GM12878 (cell line): ENCODE results near the gene TFF1. TPM values are rescaled to one million over a fixed set of nuclear protein-coding genes. Genes with fewer than 3 reads are reported as not detected.

Experiments used
- ATAC-seq: fragments of 200-7000 bp; cut with Tn5 transposase; 3 replicates; pipeline ENCODE4 v1.9.1; 2020; ENCODE audit warnings: mild to moderate bottlenecking, moderate library complexity
- BruUV-seq: library from RNA; stranded (reverse); fragments of 400-500 nt; replicated peaks from 2 replicates; lab custom pipeline; 2021; lab: Mats Ljungman, UMichigan
- CTCF ChIA-PET: fragments of 300-600 bp; sonication (Branson Sonifier 250); formaldehyde crosslinking; extraction: SDS; loops from one replicate; lab custom pipeline; 2021; ENCODE audit warnings: inconsistent platforms; lab: Yijun Ruan, JAX
- POLR2A ChIA-PET: fragments of 350-600 bp; formaldehyde crosslinking; extraction: SDS; loops from one replicate; lab custom pipeline; 2021; ENCODE audit warnings: inconsistent platforms; lab: Charles Lee
- RAD21 ChIA-PET: fragments of 300-600 bp; sonication (Branson Sonifier 250); formaldehyde crosslinking; loops from one replicate; lab custom pipeline; 2023; ENCODE audit warnings: antibody characterized with exemption; ENCODE audit not compliant: unreplicated experiment; lab: Charles Lee
- SMC1A ChIA-PET: fragments of 300-600 bp; sonication (Branson Sonifier 250); formaldehyde crosslinking; loops from one replicate; lab custom pipeline; 2023; ENCODE audit not compliant: unreplicated experiment, uncharacterized antibody; lab: Charles Lee
- DNase-seq: peaks from one replicate; pipeline ENCODE4 v3.0.0-alpha.2; 2011; ENCODE audit warnings: low read depth, low spot score
- FAIRE-seq: peaks from 3 replicates; lab custom pipeline; 2011; peaks lifted over from hg19 to GRCh38; lab: Jason Lieb, UNC
- H2AFZ ChIP-seq: 2 replicates; pipeline ENCODE4 v1.6.0; 2011; ENCODE audit warnings: low read depth, low read length, control low read depth; ENCODE audit not compliant: control insufficient read depth
- H3K27ac ChIP-seq: 2 replicates; pipeline ENCODE4 v1.5.1; 2011; ENCODE audit warnings: control low read depth; ENCODE audit not compliant: control insufficient read depth, insufficient read depth
- H3K27me3 ChIP-seq, 2 experiments: replicated peaks in 1 of 2; 2 replicates each; pipeline versions ENCODE4 v1.6.0 to v1.6.1; 2011; ENCODE audit warnings: low read length in 1 of 2; ENCODE audit not compliant: control insufficient read depth in 2 of 2, insufficient read depth in 2 of 2
- H3K36me3 ChIP-seq, 2 experiments: 2 replicates each; pipeline ENCODE4 v1.5.1; 2011; ENCODE audit warnings: low read length in 1 of 2; ENCODE audit not compliant: control insufficient read depth in 2 of 2, insufficient read depth in 2 of 2
- H3K4me1 ChIP-seq: 2 replicates; pipeline ENCODE4 v1.6.1; 2011; ENCODE audit warnings: mild to moderate bottlenecking, low read length, moderate library complexity, mixed read lengths; ENCODE audit not compliant: control insufficient read depth, insufficient read depth
- H3K4me2 ChIP-seq: 2 replicates; pipeline ENCODE4 v1.6.0; 2011; ENCODE audit warnings: control low read depth; ENCODE audit not compliant: control insufficient read depth, insufficient read depth
- H3K4me3 ChIP-seq: fragments of 200-600 bp; sonication (generic); 2 replicates; pipeline ENCODE4 v1.5.1; 2016
- H3K79me2 ChIP-seq: 2 replicates; pipeline ENCODE4 v1.6.0; 2011; ENCODE audit warnings: low read length; ENCODE audit not compliant: control insufficient read depth, insufficient read depth
- H3K9ac ChIP-seq: 2 replicates; pipeline ENCODE4 v1.8.0; 2011; ENCODE audit warnings: low read length, control low read depth, mixed read lengths; ENCODE audit not compliant: control insufficient read depth, insufficient read depth
- H3K9me3 ChIP-seq: replicated peaks from 3 replicates; pipeline ENCODE4 v1.5.1; 2011; ENCODE audit warnings: mild to moderate bottlenecking, low read length; ENCODE audit not compliant: control insufficient read depth, insufficient read depth
- H4K20me1 ChIP-seq: 2 replicates; pipeline ENCODE4 v1.6.0; 2011; ENCODE audit not compliant: control insufficient read depth, insufficient read depth
- CHD2 ChIP-seq: IDR thresholded peaks from 2 replicates; pipeline ENCODE4 v1.6.1; 2011; ENCODE audit warnings: low read depth, low read length, improper control_type of control experiment, borderline replicate concordance
- HCFC1 ChIP-seq: fragments of 150-350 bp; IDR thresholded peaks from 2 replicates; pipeline ENCODE4 v1.6.1; 2014; ENCODE audit warnings: low read length
- IKZF1 ChIP-seq: fragments of 450-650 bp; conservative IDR thresholded peaks from 2 replicates; pipeline ENCODE4 v1.6.1; 2017; ENCODE audit warnings: antibody characterized with exemption, mild to moderate bottlenecking
- KAT2A ChIP-seq: conservative IDR thresholded peaks from 2 replicates; pipeline ENCODE4 v1.6.1; 2011; ENCODE audit warnings: low read depth, low read length; ENCODE audit not compliant: control insufficient read depth
- MEF2A ChIP-seq: IDR thresholded peaks from 2 replicates; pipeline ENCODE4 v1.6.1; 2011; ENCODE audit warnings: low read depth, mild to moderate bottlenecking, low read length, moderate library complexity; ENCODE audit not compliant: insufficient read depth
- MTA2 ChIP-seq: fragments of 450-650 bp; IDR thresholded peaks from 2 replicates; pipeline ENCODE4 v1.6.1; 2016; ENCODE audit warnings: low read depth, mild to moderate bottlenecking, moderate library complexity
- NR2C2 ChIP-seq: IDR thresholded peaks from 2 replicates; pipeline ENCODE4 v1.6.1; 2011; ENCODE audit warnings: borderline replicate concordance, low read depth; ENCODE audit not compliant: control insufficient read depth, insufficient read length
- SREBF1 ChIP-seq: IDR thresholded peaks from 2 replicates; pipeline ENCODE4 v1.6.1; 2012; ENCODE audit warnings: mild to moderate bottlenecking, low read length
- ZNF384 ChIP-seq: IDR thresholded peaks from 2 replicates; pipeline ENCODE4 v1.6.1; 2012; ENCODE audit warnings: low read depth, mild to moderate bottlenecking, low read length, improper control_type of control experiment, borderline replicate concordance
- WGBS: methylation state at CpG from one replicate; pipeline ENCODE4 v1.1.6; 2016; ENCODE audit warnings: low lambda C conversion rate; ENCODE audit not compliant: insufficient replicate concordance, insufficient coverage; ENCODE audit errors: missing lambda C conversion rate; 5-methylcytosine and 5-hydroxymethylcytosine counted together
- in situ Hi-C: fragments of 300-500 bp; cut with MboI; formaldehyde crosslinking; loops from 9 replicates; pipeline ENCODE4 v1.14.3; 2018; ENCODE audit warnings: mixed read lengths
- intact Hi-C: fragments of 100-400 bp; cut with micrococcal nuclease; formaldehyde crosslinking; loops from one replicate; pipeline ENCODE4 v1.14.2; 2022; ENCODE audit not compliant: unreplicated experiment
- polyA plus RNA-seq, 11 experiments: library from polyadenylated mRNA; depleted of rRNA in 4 of 11; unstranded in 6 of 11; stranded (reverse) in 5 of 11; fragments of >200 nt; fragmentation: Nextera tagmentation in 4 of 11; fragmentation: Illumina TruSeq in 1 of 11; extraction: Ambion mirVana in 4 of 11; extraction: Trizol in 1 of 11; gene quantifications; 1 replicate in 1 of 11; 2 replicates in 10 of 11; pipeline versions ENCODE4 v1.2.1 to v1.2.3, GENCODE V29; 2011 to 2016; ENCODE audit warnings: inconsistent platforms in 2 of 11, missing spikeins in 2 of 11, low read depth in 1 of 11
- total RNA-seq, 4 experiments: library from RNA; depleted of rRNA in 3 of 4; stranded (reverse); fragments of >200 nt in 3 of 4; fragmentation: Illumina TruSeq in 1 of 4; extraction: Trizol in 1 of 4; gene quantifications; 2 replicates each; pipeline versions ENCODE4 v1.2.1 to v1.2.3, GENCODE V29; 2013 to 2021
- TF ChIP-seq, protein P1 (sequence below): fragments of 450-650 bp; IDR thresholded peaks from 2 replicates; pipeline ENCODE4 v1.6.1; 2017; ENCODE audit warnings: low read depth, mild to moderate bottlenecking, moderate library complexity
- TF ChIP-seq, protein P2 (sequence below): fragments of 450-650 bp; formaldehyde crosslinking; IDR thresholded peaks from 2 replicates; pipeline ENCODE4 v1.4.0; 2022; ENCODE audit warnings: mild to moderate bottlenecking, moderate library complexity
- TF ChIP-seq, protein P3 (sequence below), 3 experiments: IDR thresholded peaks in 2 of 3; conservative IDR thresholded peaks in 1 of 3; 2 replicates each; pipeline ENCODE4 v1.5.1; 2011; ENCODE audit warnings: low read depth in 3 of 3, low read length in 3 of 3, mild to moderate bottlenecking in 3 of 3, control low read depth in 2 of 3, moderate library complexity in 2 of 3, inconsistent platforms in 1 of 3, mixed read lengths in 1 of 3; ENCODE audit not compliant: control insufficient read depth in 2 of 3, insufficient read depth in 1 of 3; ENCODE audit errors: extremely low read depth in 1 of 3

Gene TFF1
- total and polyA plus RNA-seq, 10 of the 15 experiments (the other 5 are each of a cell fraction or from before 2014, with no cell fraction given), result 0.13 TPM; not detected in 9

DNA sequence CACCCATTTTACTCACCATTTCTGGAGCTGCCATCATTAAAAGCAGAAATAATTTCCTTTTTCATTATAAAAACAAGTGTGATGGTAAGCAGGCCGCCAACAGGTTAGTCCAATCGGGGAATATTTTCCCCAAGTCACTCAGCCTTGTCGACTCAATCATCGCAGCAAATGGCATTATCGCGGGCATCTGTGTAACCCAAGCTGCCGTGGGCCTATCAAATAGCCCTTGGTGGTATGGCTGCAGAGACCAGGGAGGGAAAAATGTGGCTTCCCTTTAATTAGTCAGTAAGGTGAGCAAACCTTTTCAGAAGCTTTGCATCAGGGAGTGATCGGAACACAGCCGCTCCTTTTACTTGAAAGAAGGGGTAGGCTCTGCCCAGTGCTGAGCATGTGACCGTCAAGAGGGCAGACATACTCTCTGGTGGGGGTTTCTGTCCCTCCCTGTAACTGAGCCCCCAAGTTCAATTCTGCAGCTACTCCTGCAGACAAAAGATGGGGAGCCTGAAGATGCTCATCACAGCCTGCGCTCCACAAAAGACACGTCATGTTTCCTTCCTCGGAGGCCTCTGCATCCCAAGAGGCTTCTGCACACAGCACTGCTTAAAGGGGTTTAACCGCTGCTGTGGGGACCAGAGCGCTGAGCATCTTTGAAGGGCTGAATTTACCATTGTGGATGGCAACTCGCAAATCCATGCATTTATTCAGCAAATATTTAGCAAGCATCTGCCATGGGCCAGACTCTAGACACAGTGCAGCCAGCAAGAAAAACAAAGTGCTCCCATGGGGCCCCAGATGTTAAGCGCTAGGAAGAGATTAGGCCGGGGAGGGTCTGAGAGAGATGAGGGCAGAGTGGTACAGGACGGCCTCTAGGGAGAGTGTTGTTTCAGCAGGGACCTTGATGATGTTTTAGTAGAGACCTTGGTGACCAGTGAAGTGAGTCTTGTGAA is 30.7 kb upstream of the TFF1 start (continued):
- TF ChIP-seq, protein P1, sequence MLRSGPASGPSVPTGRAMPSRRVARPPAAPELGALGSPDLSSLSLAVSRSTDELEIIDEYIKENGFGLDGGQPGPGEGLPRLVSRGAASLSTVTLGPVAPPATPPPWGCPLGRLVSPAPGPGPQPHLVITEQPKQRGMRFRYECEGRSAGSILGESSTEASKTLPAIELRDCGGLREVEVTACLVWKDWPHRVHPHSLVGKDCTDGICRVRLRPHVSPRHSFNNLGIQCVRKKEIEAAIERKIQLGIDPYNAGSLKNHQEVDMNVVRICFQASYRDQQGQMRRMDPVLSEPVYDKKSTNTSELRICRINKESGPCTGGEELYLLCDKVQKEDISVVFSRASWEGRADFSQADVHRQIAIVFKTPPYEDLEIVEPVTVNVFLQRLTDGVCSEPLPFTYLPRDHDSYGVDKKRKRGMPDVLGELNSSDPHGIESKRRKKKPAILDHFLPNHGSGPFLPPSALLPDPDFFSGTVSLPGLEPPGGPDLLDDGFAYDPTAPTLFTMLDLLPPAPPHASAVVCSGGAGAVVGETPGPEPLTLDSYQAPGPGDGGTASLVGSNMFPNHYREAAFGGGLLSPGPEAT, result no peak
- TF ChIP-seq KAT2A (no peak), MEF2A (no peak), IKZF1 (no peak)

DNA sequence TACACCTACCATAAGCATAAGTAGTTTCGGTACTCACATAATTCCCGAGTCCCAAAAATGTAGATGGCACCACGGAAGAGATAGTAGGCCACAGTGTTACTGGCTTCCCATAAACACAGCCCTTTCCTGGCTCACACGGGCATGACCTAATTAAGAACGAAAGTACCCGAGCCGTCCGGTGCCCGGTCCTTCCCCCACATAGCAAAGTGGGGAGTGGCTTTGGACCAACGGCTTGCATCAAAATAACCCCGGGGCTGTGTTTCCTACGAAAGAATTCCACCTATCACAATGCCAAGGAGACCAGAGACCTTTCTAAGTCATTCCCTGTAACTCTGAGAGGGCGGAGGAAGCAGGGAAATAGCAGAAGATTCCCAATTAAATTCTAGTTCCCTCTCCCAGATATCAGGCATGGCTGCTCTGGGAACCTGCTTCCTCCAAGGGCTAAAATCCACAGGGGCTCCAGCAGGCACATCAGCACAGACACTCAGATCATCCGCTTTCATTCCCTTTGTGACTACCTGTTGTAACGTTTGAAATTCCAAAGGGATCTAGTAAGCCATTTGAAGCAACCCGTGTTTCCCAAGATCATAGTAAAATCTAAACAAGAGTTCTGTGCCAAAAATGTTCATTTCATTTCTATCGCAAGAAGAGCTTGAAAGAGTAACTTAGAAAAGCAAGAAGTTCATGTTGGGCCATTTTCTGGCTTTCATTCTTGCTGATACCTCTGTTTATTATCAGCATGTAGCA is 29.7 kb upstream of the TFF1 start, which contains the start of gene TMPRSS3:
Gene TMPRSS3 (minus strand): TSS at position 148 of the 747 bp plus-strand sequence. CDS start 635 bp downstream, outside the sequence.
- in situ Hi-C loops, result no loop called here
- peak within 1 kb of the TSS; percentile 39 for H3K27ac ChIP-seq
- H3K4me2 ChIP-seq, result no peak within 1 kb of the TSS
- no peak for ATAC-seq
- ChIA-PET SMC1A (interaction anchor here (1.1 to 1.7 kb wide), 3 partner anchors 11 to 28 kb away, joined by 3 to 5 read pairs (median 4); no protein-coding TSS in a partner anchor), POLR2A (interaction anchor here (0.8 kb wide), 1 partner anchor 25 kb away, joined by 3 read pairs; no protein-coding TSS in a partner anchor), CTCF (no interaction called here), RAD21 (interaction anchor here (0.6 to 1.6 kb wide), 3 partner anchors 27 to 85 kb away, joined by 3 to 4 read pairs (median 4); no protein-coding TSS in a partner anchor)
- H3K9ac ChIP-seq, result peak within 1 kb of the TSS; percentile 24
- H3K9me3 ChIP-seq, result no peaks in the 10 kb centered on the region
- BruUV-seq, result no TSS peak
- no peak for DNase-seq
- H3K79me2 ChIP-seq, result peaks cover 12% of the 10 kb centered on the region
- no peaks in the 10 kb centered on the region for H4K20me1 ChIP-seq
- TF ChIP-seq NR2C2, result no peak
- TF ChIP-seq SREBF1, result no peak
- TF ChIP-seq, protein P2, sequence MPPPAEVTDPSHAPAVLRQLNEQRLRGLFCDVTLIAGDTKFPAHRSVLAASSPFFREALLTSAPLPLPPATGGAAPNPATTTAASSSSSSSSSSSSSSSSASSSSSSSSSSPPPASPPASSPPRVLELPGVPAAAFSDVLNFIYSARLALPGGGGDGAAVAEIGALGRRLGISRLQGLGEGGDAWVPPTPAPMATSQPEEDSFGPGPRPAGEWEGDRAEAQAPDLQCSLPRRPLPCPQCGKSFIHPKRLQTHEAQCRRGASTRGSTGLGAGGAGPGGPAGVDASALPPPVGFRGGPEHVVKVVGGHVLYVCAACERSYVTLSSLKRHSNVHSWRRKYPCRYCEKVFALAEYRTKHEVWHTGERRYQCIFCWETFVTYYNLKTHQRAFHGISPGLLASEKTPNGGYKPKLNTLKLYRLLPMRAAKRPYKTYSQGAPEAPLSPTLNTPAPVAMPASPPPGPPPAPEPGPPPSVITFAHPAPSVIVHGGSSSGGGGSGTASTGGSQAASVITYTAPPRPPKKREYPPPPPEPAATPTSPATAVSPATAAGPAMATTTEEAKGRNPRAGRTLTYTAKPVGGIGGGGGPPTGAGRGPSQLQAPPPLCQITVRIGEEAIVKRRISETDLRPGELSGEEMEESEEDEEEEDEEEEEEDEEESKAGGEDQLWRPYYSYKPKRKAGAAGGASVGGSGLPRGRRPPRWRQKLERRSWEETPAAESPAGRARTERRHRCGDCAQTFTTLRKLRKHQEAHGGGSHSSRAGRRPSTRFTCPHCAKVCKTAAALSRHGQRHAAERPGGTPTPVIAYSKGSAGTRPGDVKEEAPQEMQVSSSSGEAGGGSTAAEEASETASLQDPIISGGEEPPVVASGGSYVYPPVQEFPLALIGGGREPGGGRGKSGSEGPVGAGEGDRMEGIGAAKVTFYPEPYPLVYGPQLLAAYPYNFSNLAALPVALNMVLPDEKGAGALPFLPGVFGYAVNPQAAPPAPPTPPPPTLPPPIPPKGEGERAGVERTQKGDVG (CRISPR knock-in tag), result no peak
- TF ChIP-seq MTA2, result no peak
- TF ChIP-seq ZNF384, result no peak
- no peak for TF ChIP-seq CHD2
- TF ChIP-seq, protein P3, sequence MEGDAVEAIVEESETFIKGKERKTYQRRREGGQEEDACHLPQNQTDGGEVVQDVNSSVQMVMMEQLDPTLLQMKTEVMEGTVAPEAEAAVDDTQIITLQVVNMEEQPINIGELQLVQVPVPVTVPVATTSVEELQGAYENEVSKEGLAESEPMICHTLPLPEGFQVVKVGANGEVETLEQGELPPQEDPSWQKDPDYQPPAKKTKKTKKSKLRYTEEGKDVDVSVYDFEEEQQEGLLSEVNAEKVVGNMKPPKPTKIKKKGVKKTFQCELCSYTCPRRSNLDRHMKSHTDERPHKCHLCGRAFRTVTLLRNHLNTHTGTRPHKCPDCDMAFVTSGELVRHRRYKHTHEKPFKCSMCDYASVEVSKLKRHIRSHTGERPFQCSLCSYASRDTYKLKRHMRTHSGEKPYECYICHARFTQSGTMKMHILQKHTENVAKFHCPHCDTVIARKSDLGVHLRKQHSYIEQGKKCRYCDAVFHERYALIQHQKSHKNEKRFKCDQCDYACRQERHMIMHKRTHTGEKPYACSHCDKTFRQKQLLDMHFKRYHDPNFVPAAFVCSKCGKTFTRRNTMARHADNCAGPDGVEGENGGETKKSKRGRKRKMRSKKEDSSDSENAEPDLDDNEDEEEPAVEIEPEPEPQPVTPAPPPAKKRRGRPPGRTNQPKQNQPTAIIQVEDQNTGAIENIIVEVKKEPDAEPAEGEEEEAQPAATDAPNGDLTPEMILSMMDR (IDR thresholded peaks at IDR 0.05 in 2 of 3, conservative IDR thresholded peaks at IDR 0.05 in 1 of 3; ENCODE audit: control insufficient read depth in 2 of 3, extremely low read depth in 1 of 3, insufficient read depth in 1 of 3, low read depth in 3 of 3, low read length in 3 of 3), result no peak
- TF ChIP-seq HCFC1, result no peak
- no peak for FAIRE-seq
- peaks cover 32% of the 10 kb centered on the region for H3K4me1 ChIP-seq
- intact Hi-C loops, result no loop called here
- H2AFZ ChIP-seq, result no peak within 1 kb of the TSS
- H3K27me3 ChIP-seq, result no peaks in the 10 kb centered on the region
- H3K4me3 ChIP-seq, result 0 out of 2 replicates have a peak within 1 kb of the TSS, but pooled peaks have one; percentile 4
- H3K36me3 ChIP-seq, result no peaks in the 10 kb centered on the region
- 52% methylated on average over 17 of the region's 17 CpGs for WGBS
